ENCODE data around the gene FNDC11. TPM values are rescaled to one million over a fixed set of nuclear protein-coding genes. Genes with fewer than 3 reads are reported as not detected.
A peak's percentile ranks its signal among the peaks of the same experiment; 100 is the strongest.

Gene FNDC11
- total and polyA plus RNA-seq, 2 donors = 1.1 to 1.2 TPM

DNA sequence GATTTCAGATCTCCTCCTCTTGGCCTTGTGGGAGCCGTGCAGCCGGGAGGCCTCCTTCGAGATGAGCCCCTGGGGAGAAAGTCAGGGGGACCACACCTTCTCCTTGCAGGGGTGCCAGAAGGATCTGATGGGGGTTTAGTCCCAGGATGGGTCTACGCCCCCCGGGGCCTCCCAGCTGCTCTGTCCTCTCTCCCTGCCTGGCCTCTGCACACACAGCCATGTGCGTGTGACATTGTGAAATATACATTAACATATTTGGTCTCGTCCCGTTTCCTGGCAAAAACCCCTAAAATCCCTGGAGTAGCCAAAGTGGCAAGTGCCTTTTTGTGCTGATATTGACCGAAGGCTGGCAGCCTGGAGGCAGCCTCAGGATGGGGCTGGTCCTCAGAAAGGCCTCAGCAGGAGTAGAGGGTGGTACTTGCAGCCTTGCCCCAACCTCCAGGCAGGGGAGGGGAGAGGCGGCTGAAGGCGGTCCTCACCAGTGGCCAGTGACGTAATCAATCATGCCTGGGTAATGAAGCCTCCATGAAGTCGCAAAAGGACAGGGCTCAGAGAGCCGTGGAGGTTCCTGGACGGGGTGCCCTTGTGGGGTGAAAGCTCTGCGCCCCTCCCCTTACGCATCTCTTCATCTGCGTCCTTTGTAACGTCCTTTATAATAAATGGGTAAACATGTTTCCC, 25.2 kb downstream of the FNDC11 start:
- Histone ChIP-seq H3K27me3 (ENCODE audit: control insufficient read depth in 2 of 2, insufficient read depth in 1 of 2, low read length in 1 of 2) (peaks cover 3 to 40% of the 10 kb centered on the region in 2 donors), H3K9me3 (ENCODE audit: control insufficient read depth in 2 of 2, insufficient read depth in 1 of 2, low read length in 1 of 2) (no peaks in the 10 kb centered on the region), H3K36me3 (ENCODE audit: control insufficient read depth in 2 of 2, insufficient read depth in 2 of 2, low read length in 1 of 2) (no peaks in the 10 kb centered on the region), H3K4me3 (ENCODE audit: low read length in 2 of 2) (no peak overlapping the region), H3K4me1 (ENCODE audit: control insufficient read depth in 2 of 2, insufficient read depth in 2 of 2, low read length in 2 of 2) (peaks cover 4% of the 10 kb centered on the region in 2 donors), H3K27ac (ENCODE audit: low read depth in 1 of 2, low read length in 1 of 2) (no peak overlapping the region)
- WGBS = 91% methylated on average over 19 of the region's 19 CpGs
- no peak for DNase-seq (ENCODE audit: low read depth in 6 of 9, low spot score in 9 of 9)

DNA sequence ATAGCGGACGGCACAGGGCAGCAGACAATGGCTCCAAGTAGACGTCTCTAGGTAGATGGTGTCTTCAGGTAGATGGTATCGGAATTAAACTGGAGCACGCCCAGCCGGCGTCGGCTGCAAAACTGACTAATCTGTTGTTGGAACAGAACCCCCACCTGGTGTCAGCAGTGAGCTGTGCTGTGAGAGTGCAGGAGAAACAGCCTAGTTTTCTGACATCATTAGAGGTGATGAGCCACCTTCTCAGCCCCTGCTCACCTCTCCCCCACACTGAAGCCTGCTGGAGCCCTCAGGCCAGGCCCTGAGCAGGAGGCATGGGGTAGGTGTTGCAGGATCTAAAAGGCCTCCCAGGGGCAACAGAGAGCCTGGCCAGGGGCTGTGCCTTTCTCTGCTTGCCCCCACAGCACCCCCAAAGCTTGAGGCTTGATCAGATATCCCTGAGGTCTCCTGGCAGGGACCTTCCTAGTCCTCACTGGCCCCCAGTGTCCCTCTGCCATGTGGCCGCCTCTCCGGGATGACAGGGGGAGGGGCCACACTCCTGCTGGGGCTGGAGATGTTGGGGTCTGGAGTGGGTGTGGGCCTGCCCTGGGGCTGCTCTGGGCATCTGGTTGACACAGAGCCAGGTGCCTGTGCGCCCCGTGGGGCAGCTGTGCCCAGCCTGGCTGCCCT, 27.0 kb downstream of the FNDC11 start:
- Histone ChIP-seq H3K9me3 (ENCODE audit: control insufficient read depth in 2 of 2, insufficient read depth in 1 of 2, low read length in 1 of 2) (no peaks in the 10 kb centered on the region), H3K27me3 (ENCODE audit: control insufficient read depth in 2 of 2, insufficient read depth in 1 of 2, low read length in 1 of 2) (peaks cover 3 to 23% of the 10 kb centered on the region in 2 donors), H3K36me3 (ENCODE audit: control insufficient read depth in 2 of 2, insufficient read depth in 2 of 2, low read length in 1 of 2) (no peaks in the 10 kb centered on the region), H3K27ac (ENCODE audit: low read depth in 1 of 2, low read length in 1 of 2) (peak overlapping the region in 1 of 2 donors; percentile 5), H3K4me1 (ENCODE audit: control insufficient read depth in 2 of 2, insufficient read depth in 2 of 2, low read length in 2 of 2) (no peaks in the 10 kb centered on the region), H3K4me3 (ENCODE audit: low read length in 2 of 2) (no peak overlapping the region)
- peak in 8 of 9 donors; percentile 37 to 83 (median 54) for DNase-seq (ENCODE audit: low read depth in 6 of 9, low spot score in 9 of 9)
- WGBS = 50% methylated on average over 12 of the region's 12 CpGs

- Histone ChIP-seq H3K27me3 (ENCODE audit: control insufficient read depth in 2 of 2, insufficient read depth in 1 of 2, low read length in 1 of 2) (peaks cover 3 to 17% of the 10 kb centered on the region in 2 donors), H3K9me3 (ENCODE audit: control insufficient read depth in 2 of 2, insufficient read depth in 1 of 2, low read length in 1 of 2) (no peaks in the 10 kb centered on the region), H3K4me1 (ENCODE audit: control insufficient read depth in 2 of 2, insufficient read depth in 2 of 2, low read length in 2 of 2) (peaks cover under 1 to 6% of the 10 kb centered on the region in 2 donors), H3K4me3 (ENCODE audit: low read length in 2 of 2) (no peak overlapping the region), H3K36me3 (ENCODE audit: control insufficient read depth in 2 of 2, insufficient read depth in 2 of 2, low read length in 1 of 2) (peaks cover 8% of the 10 kb centered on the region in 2 donors), H3K27ac (ENCODE audit: low read depth in 1 of 2, low read length in 1 of 2) (peak overlapping the region in 1 of 2 donors; percentile 49)
- DNase-seq (ENCODE audit: low read depth in 6 of 9, low spot score in 9 of 9) = no peak
- 94% methylated on average over 23 of the region's 23 CpGs for WGBS
Measured at GRCh38 chr20:63582382-63583063, 28.6 kb downstream of the FNDC11 start.

GRCh38 chr20:63585616-63586565, 31.9 kb downstream of the FNDC11 start:
- WGBS = 95% methylated on average over 22 of the region's 22 CpGs
- no peak for DNase-seq (ENCODE audit: low read depth in 6 of 9, low spot score in 9 of 9)
- peaks cover 0 to 4% of the 10 kb centered on the region in 2 donors for H3K27me3 ChIP-seq (ENCODE audit: control insufficient read depth in 2 of 2, insufficient read depth in 1 of 2, low read length in 1 of 2)
- peaks cover 34 to 36% of the 10 kb centered on the region in 2 donors for H3K36me3 ChIP-seq (ENCODE audit: control insufficient read depth in 2 of 2, insufficient read depth in 2 of 2, low read length in 1 of 2)
- no peak overlapping the region for H3K4me3 ChIP-seq (ENCODE audit: low read length in 2 of 2)
- no peak overlapping the region for H3K27ac ChIP-seq (ENCODE audit: low read depth in 1 of 2, low read length in 1 of 2)
- H3K4me1 ChIP-seq (ENCODE audit: control insufficient read depth in 2 of 2, insufficient read depth in 2 of 2, low read length in 2 of 2) = peaks cover 8 to 29% of the 10 kb centered on the region in 2 donors
- no peaks in the 10 kb centered on the region for H3K9me3 ChIP-seq (ENCODE audit: control insufficient read depth in 2 of 2, insufficient read depth in 1 of 2, low read length in 1 of 2)

GRCh38 chr20:63586797-63587196, 32.8 kb downstream of the FNDC11 start:
- no peak for DNase-seq (ENCODE audit: low read depth in 6 of 9, low spot score in 9 of 9)
- Histone ChIP-seq H3K27me3 (ENCODE audit: control insufficient read depth in 2 of 2, insufficient read depth in 1 of 2, low read length in 1 of 2) (no peaks in the 10 kb centered on the region), H3K4me1 (ENCODE audit: control insufficient read depth in 2 of 2, insufficient read depth in 2 of 2, low read length in 2 of 2) (peaks cover 8 to 29% of the 10 kb centered on the region in 2 donors), H3K36me3 (ENCODE audit: control insufficient read depth in 2 of 2, insufficient read depth in 2 of 2, low read length in 1 of 2) (peaks cover 43% of the 10 kb centered on the region in 2 donors), H3K27ac (ENCODE audit: low read depth in 1 of 2, low read length in 1 of 2) (no peak overlapping the region), H3K9me3 (ENCODE audit: control insufficient read depth in 2 of 2, insufficient read depth in 1 of 2, low read length in 1 of 2) (peaks cover 0 to 1% of the 10 kb centered on the region in 2 donors), H3K4me3 (ENCODE audit: low read length in 2 of 2) (no peak overlapping the region)
- 98% methylated on average over 17 of the region's 17 CpGs for WGBS

DNA sequence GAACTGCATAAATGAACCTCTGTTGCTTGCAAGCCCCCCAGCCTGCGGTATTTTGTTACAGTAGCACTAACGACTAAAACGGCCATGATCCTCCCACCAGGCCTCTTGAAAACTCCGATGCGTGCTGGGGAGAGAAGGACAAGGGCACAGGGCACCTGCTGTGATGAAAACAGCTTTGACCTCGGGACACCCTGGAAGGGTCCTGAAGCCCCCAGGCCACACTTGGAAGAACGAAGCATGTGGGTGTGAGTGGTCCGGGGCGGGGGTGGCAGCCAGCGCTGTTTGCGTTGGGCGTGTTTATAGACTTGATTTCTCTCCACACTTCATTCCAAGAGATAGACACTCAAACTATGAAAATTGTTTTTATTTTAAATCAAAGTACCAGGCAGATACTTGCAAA, 33.3 kb downstream of the FNDC11 start:
- no peak for DNase-seq (ENCODE audit: low read depth in 6 of 9, low spot score in 9 of 9)
- Histone ChIP-seq H3K4me1 (ENCODE audit: control insufficient read depth in 2 of 2, insufficient read depth in 2 of 2, low read length in 2 of 2) (peaks cover 8 to 29% of the 10 kb centered on the region in 2 donors), H3K27ac (ENCODE audit: low read depth in 1 of 2, low read length in 1 of 2) (no peak overlapping the region), H3K36me3 (ENCODE audit: control insufficient read depth in 2 of 2, insufficient read depth in 2 of 2, low read length in 1 of 2) (peaks cover 47 to 48% of the 10 kb centered on the region in 2 donors), H3K27me3 (ENCODE audit: control insufficient read depth in 2 of 2, insufficient read depth in 1 of 2, low read length in 1 of 2) (no peaks in the 10 kb centered on the region), H3K4me3 (ENCODE audit: low read length in 2 of 2) (no peak overlapping the region), H3K9me3 (ENCODE audit: control insufficient read depth in 2 of 2, insufficient read depth in 1 of 2, low read length in 1 of 2) (peaks cover 0 to 1% of the 10 kb centered on the region in 2 donors)
- WGBS = 98% methylated on average over 12 of the region's 12 CpGs

- WGBS = 37% methylated on average over 19 of the region's 19 CpGs
- Histone ChIP-seq H3K4me1 (ENCODE audit: control insufficient read depth in 2 of 2, insufficient read depth in 2 of 2, low read length in 2 of 2) (peaks cover 8 to 29% of the 10 kb centered on the region in 2 donors), H3K27me3 (ENCODE audit: control insufficient read depth in 2 of 2, insufficient read depth in 1 of 2, low read length in 1 of 2) (no peaks in the 10 kb centered on the region), H3K27ac (ENCODE audit: low read depth in 1 of 2, low read length in 1 of 2) (peak overlapping the region; percentile 15 to 19), H3K36me3 (ENCODE audit: control insufficient read depth in 2 of 2, insufficient read depth in 2 of 2, low read length in 1 of 2) (peaks cover 54 to 55% of the 10 kb centered on the region in 2 donors), H3K9me3 (ENCODE audit: control insufficient read depth in 2 of 2, insufficient read depth in 1 of 2, low read length in 1 of 2) (peaks cover 0 to 1% of the 10 kb centered on the region in 2 donors), H3K4me3 (ENCODE audit: low read length in 2 of 2) (no peak overlapping the region)
- peak in 4 of 9 donors; percentile 28 to 76 (median 37) for DNase-seq (ENCODE audit: low read depth in 6 of 9, low spot score in 9 of 9)
Measured at GRCh38 chr20:63587776-63588591, 34.0 kb downstream of the FNDC11 start.

DNA sequence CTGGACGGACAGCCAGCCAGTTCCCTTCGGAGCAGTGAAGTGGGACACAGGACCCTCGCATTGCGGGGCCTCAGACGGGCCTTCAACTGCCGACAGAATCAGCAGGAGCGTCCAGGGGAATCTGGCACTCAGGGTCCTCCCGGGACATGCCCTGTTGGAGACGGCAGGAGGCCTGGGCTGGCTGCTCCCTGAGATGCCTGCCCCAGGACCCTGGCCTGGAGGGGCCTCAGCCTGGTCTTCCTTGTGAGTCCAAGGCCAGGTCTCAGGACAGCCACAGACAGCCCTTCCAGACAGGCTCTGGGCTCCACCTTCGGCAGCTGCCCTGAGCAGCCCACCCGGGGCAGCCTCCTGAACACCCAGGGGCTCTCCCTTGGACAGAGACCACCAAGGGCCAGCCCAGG, 34.7 kb downstream of the FNDC11 start:
- WGBS = 98% methylated on average over 11 of the region's 11 CpGs

More for the DNA sequence above, 34.7 kb downstream of the FNDC11 start:
- peaks cover 0 to 1% of the 10 kb centered on the region in 2 donors for H3K9me3 ChIP-seq (ENCODE audit: control insufficient read depth in 2 of 2, insufficient read depth in 1 of 2, low read length in 1 of 2)
- H3K4me3 ChIP-seq (ENCODE audit: low read length in 2 of 2) = no peak overlapping the region
- H3K4me1 ChIP-seq (ENCODE audit: control insufficient read depth in 2 of 2, insufficient read depth in 2 of 2, low read length in 2 of 2) = peaks cover 8 to 29% of the 10 kb centered on the region in 2 donors
- no peaks in the 10 kb centered on the region for H3K27me3 ChIP-seq (ENCODE audit: control insufficient read depth in 2 of 2, insufficient read depth in 1 of 2, low read length in 1 of 2)
- DNase-seq (ENCODE audit: low read depth in 6 of 9, low spot score in 9 of 9) = no peak
- H3K27ac ChIP-seq (ENCODE audit: low read depth in 1 of 2, low read length in 1 of 2) = peak overlapping the region in 1 of 2 donors; percentile 19
- peaks cover 61% of the 10 kb centered on the region in 2 donors for H3K36me3 ChIP-seq (ENCODE audit: control insufficient read depth in 2 of 2, insufficient read depth in 2 of 2, low read length in 1 of 2)
